ENCODE data around the gene ALPL.

The ALPL gene

GRCh38 chr1:21621761-21622436, 112.7 kb downstream of the ALPL start:
- FAIRE-seq = no peak

GRCh38 chr1:21622466-21623315, 113.5 kb downstream of the ALPL start:
- no peak for FAIRE-seq

- no peak for FAIRE-seq
Measured at GRCh38 chr1:21623410-21623961, 114.3 kb downstream of the ALPL start.

GRCh38 chr1:21624571-21625389, 115.6 kb downstream of the ALPL start:
- no peak for FAIRE-seq

- no peak for FAIRE-seq
Measured at GRCh38 chr1:21625390-21626190, 116.4 kb downstream of the ALPL start.

- no peak for FAIRE-seq
Measured at GRCh38 chr1:21626921-21627339, 117.7 kb downstream of the ALPL start.
